Loucy (cell line): ENCODE results near the gene ASTN2.

Source experiments
- CTCF ChIP-seq: fragments of 200-600 bp; sonication (generic); conservative IDR thresholded peaks from 2 replicates; pipeline ENCODE4 v1.5.1; 2014; ENCODE audit warnings: mild to moderate bottlenecking, antibody characterized with exemption, low read length
- EZH2phosphoT487 ChIP-seq: fragments of 200-600 bp; IDR thresholded peaks from 2 replicates; pipeline ENCODE4 v1.6.1; 2018; ENCODE audit warnings: antibody characterized with exemption, mild to moderate bottlenecking, moderate library complexity, borderline replicate concordance

GRCh38 chr9:116479967-116480366, 934.9 kb downstream of the ASTN2 start:
- no peak for TF ChIP-seq CTCF
- no peak for TF ChIP-seq EZH2phosphoT487
